Measurements from ENCODE around the gene UGT3A2.

Gene UGT3A2

DNA sequence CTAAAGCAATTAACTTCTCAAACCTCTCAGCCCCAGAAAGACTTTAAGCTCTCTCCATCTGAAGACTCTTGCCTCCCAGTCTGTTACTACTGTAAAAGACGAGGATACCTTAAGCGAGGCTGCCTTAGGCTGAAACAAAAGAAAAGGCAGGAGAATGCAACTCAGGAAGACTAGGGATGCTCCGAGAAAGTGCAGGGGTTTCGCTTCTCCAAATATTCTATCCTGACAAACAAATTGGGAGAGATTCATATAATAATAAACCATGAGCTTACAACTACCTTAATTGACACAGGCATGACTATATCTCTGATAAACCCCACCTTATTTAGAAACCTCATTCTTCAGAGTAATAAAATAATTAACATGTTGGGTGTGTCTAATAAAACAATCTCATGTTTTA is 70.6 kb downstream of the UGT3A2 start:
- no peak overlapping the region for H3K27ac Mint-ChIP-seq

DNA sequence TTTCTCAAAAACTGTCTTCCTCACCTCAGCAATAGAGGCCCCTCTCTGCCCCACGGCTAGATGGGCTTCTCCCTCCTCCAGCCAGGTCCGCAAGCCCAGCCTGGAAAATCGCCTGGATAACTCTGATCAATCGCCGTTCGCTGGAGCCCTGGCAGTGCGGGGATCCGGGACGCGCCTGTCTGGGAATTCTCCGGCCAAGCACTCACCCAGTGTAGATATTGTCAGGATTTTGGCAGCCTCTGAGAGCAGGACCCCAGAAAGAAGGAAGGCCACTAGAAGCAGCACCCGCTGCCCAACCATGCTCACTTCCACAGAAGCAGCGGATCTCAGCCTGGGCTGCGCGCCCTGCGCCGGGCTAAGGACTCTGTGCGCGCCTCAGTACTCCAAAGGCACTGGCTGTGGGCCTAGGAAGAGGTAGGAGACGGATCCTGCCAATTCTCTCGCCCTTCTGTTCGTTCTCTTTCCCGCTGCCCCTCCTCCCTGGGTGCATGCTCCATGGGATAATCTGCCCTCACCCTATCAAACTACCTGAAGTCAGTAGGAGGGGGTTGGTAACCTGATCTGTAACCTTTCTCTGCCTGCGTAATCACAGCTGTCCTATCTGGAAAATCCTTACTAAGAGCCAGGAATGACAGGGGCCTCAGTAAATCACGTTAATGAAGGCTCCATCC is 75.6 kb downstream of the UGT3A2 start, which contains the start of gene UGT3A1:
Gene UGT3A1 (minus strand): TSS at position 450 of the 671 bp plus-strand sequence. CDS start 150 bp downstream, at position 300.
- Mint-ChIP-seq H3K36me3 (no peaks in the 10 kb centered on the region), H3K4me3 (no peak within 1 kb of the TSS), H3K27me3 (peaks cover 13% of the 10 kb centered on the region), H3K4me1 (no peaks in the 10 kb centered on the region), H3K27ac (no peak within 1 kb of the TSS), H3K9me3 (no peaks in the 10 kb centered on the region)

More for the DNA sequence above, 70.6 kb downstream of the UGT3A2 start:
- Mint-ChIP-seq H3K27me3 (peaks cover 5% of the 10 kb centered on the region), H3K9me3 (no peaks in the 10 kb centered on the region), H3K36me3 (no peaks in the 10 kb centered on the region), H3K4me1 (no peaks in the 10 kb centered on the region), H3K4me3 (no peak overlapping the region)

DNA sequence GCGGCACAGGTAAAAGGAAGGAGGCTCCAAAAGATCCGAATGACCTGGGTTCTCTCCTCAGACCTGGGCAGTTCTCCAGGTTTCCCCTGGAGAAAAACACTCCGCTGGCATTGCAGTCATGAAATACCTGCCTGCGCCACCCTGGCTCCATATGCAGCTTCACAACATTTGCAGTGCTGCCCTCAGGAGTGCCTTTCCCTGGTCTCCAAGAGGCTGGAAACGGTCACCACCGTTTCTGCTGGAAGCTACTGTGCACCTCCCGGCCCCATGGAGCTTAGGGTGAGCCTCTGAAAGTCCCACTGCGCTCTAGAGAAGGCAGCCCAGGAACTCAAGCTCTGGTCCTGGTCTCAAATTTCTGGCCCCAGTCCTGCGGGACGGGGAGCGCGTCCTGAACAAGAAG is 76.2 kb downstream of the UGT3A2 start:
- Mint-ChIP-seq H3K36me3 (no peaks in the 10 kb centered on the region), H3K4me1 (no peaks in the 10 kb centered on the region), H3K27ac (no peak overlapping the region), H3K9me3 (no peaks in the 10 kb centered on the region), H3K27me3 (peaks cover 13% of the 10 kb centered on the region), H3K4me3 (no peak overlapping the region)

DNA sequence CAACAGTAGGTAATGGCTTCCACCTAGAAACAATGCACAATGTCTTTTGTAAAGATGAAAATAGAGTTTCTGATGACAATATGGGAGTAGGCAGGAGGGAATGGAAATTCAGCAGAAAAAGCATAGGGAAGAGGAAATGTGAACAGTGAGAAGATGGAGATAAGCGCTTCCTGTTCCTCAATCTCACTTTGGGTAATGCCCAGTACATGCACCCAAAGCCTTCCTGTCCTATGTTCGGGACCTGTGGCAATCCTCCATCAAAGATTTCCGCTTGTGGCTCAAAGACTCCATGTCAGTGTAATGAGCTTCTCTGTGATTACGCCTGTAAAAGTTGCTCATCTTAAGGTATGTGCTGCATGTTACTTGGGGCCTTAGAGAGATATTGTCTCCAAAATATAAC is 78.2 kb downstream of the UGT3A2 start:
- peaks cover 3% of the 10 kb centered on the region for H3K9me3 Mint-ChIP-seq
- H3K27me3 Mint-ChIP-seq, result peaks cover 13% of the 10 kb centered on the region
- no peak overlapping the region for H3K27ac Mint-ChIP-seq
- no peaks in the 10 kb centered on the region for H3K36me3 Mint-ChIP-seq
- H3K4me1 Mint-ChIP-seq, result no peaks in the 10 kb centered on the region
- H3K4me3 Mint-ChIP-seq, result no peak overlapping the region

DNA sequence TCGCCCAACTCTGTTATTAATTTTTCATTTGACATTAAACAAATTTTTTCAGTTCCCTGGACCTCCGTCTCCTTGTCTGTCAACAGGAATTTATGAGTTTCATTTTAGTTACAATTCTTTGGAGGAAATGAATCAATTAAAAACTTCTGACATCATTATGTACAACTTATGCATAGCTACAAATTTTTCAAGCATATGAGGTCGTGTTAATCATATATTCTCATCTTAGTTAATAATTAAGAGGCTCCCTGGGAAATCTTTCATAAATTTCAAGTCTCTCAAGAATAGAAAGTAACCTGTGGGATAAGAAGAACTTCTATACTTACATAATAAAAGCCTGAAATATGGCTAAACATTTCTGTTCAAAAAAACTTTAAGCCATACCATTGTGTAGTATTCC is 78.9 kb downstream of the UGT3A2 start:
- Mint-ChIP-seq H3K9me3 (peaks cover 11% of the 10 kb centered on the region), H3K36me3 (no peaks in the 10 kb centered on the region), H3K4me1 (no peaks in the 10 kb centered on the region), H3K27ac (no peak overlapping the region), H3K27me3 (peaks cover 15% of the 10 kb centered on the region), H3K4me3 (no peak overlapping the region)

Measured in activated naive CD4-positive, alpha-beta T cell treated with anti-CD3 and anti-CD28 coated beads, Interleukin-2, amount 50 U/mL, for 24 hours (primary cell).